Islet of Langerhans (tissue), 1 donor: ENCODE results near the gene NDUFS7.

ENCODE experiments used
- FAIRE-seq: peaks from one replicate; lab custom pipeline; 2011; peaks lifted over from hg19 to GRCh38; lab: Jason Lieb, UNC

The NDUFS7 gene

GRCh38 chr19:1386945-1387683, 3.4 kb downstream of the NDUFS7 start:
- FAIRE-seq = no peak

DNA sequence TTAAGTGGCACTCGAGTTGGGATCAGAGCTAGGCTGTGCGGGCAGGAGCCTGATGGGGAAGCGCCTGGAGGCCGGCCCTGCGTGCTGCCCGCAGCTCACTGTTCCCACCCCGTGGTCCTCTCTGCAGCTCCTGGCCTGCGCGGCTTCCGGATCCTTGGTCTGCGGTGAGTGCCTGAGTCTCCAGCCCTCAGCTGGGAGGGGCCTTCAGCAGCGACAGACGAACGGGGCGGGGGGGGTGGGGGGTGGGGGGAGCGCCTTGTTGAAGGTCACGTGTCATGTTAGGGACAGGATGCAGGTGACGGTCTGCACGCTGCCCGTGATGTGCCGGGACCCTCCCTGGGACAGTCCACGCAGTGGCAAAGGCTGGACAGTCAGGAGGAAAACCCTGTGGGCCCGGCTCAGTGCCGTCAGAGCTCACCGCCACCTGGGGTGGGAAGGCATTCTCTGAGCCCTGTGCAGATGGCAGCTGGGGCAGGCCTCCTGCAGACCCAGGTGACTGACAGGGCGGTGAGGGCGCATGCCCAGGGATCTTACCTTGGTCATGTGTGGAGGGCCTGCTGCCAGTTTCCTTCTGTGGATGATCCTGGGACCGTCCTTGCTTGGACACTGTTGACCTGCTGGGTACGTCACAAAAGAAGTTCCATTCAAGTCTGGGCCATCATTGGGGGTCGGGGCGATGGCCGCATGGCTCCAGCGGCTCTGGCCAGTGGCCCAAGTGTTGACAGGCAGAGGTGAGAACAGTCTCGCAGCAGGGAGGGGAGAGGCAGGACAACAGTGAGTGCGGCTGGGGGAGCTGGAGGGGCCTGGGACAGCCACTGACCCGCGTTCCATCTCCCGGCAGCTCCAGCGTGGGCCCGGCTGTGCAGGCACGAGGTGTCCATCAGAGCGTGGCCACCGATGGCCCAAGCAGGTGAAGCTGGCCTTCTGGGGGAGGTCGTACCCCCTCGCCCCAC, 4.3 kb downstream of the NDUFS7 start:
- FAIRE-seq = no peak

DNA sequence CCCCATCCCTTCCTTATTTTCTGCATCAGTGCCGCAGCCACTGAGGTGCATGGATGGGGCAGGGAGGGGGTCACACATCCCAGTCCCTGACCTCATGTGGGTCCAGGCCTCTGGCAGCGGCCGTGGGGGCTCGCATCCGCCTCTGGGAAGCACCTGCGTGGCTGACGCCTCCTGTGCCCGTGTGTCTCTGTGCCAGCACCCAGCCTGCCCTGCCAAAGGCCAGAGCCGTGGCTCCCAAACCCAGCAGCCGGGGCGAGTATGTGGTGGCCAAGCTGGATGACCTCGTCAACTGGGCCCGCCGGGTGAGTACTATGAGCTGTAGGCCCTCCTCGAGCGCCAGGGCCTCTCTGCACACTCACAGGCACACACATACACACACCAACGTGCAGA, 4.9 kb downstream of the NDUFS7 start:
- no peak for FAIRE-seq

GRCh38 chr19:1389033-1389940, 5.6 kb downstream of the NDUFS7 start:
- FAIRE-seq = no peak

- FAIRE-seq = no peak
Observed at GRCh38 chr19:1390890-1391423, 7.2 kb downstream of the NDUFS7 start.

GRCh38 chr19:1392407-1392806, 8.7 kb downstream of the NDUFS7 start:
- FAIRE-seq = no peak

GRCh38 chr19:1392939-1393530, 9.3 kb downstream of the NDUFS7 start:
- no peak for FAIRE-seq

GRCh38 chr19:1393841-1394240, 10.1 kb downstream of the NDUFS7 start:
- FAIRE-seq = no peak

DNA sequence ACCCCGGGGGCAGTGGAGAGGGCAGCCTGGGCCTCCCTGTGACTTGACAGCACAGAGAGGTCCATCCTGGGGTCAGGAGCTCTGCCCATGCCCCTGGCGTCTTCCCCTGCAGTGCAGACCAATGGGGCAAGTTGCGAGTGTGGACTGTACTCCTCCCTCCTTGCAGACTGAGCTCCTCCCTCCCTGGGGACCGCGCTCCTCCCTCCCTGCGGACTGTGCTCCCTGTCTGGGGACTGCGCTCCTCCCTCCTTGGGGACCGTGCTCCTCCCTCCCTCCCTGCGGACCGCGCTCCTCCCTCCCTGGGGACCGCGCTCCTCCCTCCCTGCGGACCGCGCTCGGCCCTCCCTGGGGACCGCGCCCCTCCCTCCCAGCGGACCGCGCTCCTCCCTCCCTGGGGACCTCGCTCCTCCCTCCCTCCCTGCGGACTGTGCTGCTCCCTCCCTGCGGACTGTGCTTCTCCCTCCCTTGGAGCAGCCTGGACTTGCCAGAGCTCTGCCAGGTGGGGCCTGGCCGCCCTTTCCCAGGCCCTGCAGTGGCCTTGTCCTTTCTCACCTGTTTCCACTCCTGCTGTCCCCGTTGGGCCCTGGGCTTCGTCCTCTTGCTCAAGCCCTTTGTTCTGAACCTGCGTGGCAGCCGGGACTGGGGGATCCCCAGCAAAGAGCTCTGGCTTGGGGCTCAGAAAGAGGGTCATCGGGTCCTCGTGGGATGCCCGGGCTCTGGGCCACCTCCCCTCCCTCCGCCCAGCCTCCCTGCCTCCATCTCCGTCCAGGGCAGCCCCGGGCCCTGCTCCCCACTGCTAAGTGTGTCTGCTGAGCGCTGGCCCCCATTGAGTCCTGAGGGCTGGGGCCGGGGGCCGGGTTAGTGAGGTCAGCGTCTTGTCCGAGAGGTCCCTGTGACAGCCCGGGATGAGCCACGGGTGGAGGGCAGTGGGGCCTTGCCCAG, 10.8 kb downstream of the NDUFS7 start:
- no peak for FAIRE-seq

DNA sequence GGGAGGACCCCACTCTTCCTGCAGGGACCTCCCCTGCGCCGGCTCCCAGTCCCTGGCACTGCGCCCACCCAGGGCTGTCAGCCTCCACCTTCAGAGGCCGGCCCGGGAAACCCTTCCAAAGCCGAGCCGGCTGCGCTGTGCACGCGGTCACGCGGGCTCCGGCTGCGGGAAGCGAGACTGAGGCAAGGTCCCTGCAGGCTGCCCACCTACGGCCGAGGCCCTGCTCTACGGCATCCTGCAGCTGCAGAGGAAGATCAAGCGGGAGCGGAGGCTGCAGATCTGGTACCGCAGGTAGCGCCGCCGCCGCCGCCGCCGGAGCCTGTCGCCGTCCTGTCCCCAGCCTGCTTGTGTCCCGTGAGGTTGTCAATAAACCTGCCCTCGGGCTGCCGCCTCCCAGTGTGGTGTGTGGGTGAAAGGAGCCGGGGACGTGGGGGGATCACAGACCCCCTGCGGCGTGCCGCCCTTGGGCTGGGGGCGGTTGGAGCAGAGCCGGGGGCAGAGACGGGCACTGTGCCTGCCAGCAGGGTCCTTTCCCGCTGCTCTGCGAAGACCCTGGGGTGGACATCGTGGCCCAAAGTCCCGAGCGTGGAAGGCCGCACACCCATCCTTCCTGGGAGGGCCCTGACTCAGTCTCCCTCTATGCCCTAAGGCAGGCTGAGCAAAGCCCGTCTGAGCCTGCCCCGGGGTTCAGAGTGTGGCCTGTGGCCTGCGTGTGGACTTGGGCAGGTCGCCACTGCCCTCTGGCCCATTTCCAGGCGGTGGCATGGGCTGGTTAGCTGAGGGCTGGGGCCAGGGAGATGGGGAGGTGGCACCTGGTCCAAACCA, 11.7 kb downstream of the NDUFS7 start:
- no peak for FAIRE-seq

- FAIRE-seq = no peak
Observed at GRCh38 chr19:1396019-1396767, 12.5 kb downstream of the NDUFS7 start.

- FAIRE-seq = no peak
Observed at GRCh38 chr19:1396768-1397679, 13.3 kb downstream of the NDUFS7 start.

- FAIRE-seq = no peak
Observed at GRCh38 chr19:1397838-1398237, 14.1 kb downstream of the NDUFS7 start.

DNA sequence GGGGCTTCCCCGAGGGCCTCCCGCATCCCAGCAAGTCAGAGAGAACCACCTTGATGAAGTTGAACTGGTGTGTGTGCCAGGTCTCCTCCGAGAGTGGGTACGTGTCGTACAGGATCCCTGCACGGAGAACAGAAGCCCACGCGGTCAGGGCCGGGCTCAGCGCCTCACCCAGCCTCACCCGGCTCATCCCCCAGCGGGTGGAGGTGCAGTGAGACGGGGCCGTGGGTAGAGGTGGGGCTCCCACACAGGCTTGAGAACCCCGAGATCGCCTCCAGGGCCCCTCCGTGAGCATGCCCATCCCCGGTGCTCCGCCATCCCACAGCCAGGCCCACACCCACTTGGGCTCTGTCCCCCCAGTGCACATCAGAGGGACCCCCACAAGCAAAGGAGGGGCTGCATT, 15.4 kb downstream of the NDUFS7 start:
- no peak for FAIRE-seq

DNA sequence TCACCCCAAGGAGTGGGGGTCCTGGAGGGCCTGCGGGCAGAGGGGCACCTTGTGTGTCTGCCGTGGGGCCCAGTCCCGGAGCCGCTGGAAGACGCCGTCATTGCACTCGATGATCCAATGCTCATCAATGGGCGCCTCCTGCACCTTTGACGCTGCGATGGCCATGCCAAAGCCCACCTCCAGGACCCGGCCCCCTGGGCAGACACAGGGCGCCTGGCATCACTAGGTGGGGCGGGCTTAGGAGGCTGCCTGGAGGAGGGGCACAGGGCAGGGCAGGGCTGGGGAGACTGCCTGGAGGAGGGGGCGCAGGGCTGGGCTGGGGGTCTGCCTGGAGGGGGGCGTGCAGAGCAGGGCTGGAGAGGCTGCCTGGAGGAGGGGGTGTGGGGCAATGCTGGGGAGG, 16.0 kb downstream of the NDUFS7 start:
- no peak for FAIRE-seq

GRCh38 chr19:1400281-1401137, 16.8 kb downstream of the NDUFS7 start:
- FAIRE-seq = no peak
